Activated CD8-positive, alpha-beta T cell treated with anti-CD3 and anti-CD28 coated beads for 36 hours (primary cell): ENCODE measurements around the gene PXYLP1. TPM values are rescaled to one million over a fixed set of nuclear protein-coding genes. Genes with fewer than 3 reads are reported as not detected.
A peak's percentile ranks its signal among the peaks of the same experiment; 100 is the strongest.

Experiments used
- ATAC-seq: fragments of 200-7000 bp; cut with Tn5 transposase; one replicate; pipeline ENCODE4 v1.10.0; 2021; ENCODE audit warnings: mild to moderate bottlenecking, moderate library complexity
- CTCF ChIA-PET: fragments of 350-600 bp; sonication (Branson Sonifier 250); formaldehyde crosslinking; loops from one replicate; lab custom pipeline; 2021; ENCODE audit warnings: antibody characterized with exemption; lab: Charles Lee
- POLR2A ChIA-PET: fragments of 350-600 bp; sonication (Branson Sonifier 250); formaldehyde crosslinking; loops from one replicate; lab custom pipeline; 2021; ENCODE audit warnings: antibody characterized with exemption; lab: Charles Lee
- DNase-seq: peaks from one replicate; pipeline ENCODE4 v3.0.0-alpha.2; 2020
- H3K27ac Mint-ChIP-seq: one replicate; pipeline ENCODE4 v1.8.0; 2021; ENCODE audit warnings: mild to moderate bottlenecking, mixed read lengths
- H3K27me3 Mint-ChIP-seq: one replicate; pipeline ENCODE4 v1.8.0; 2021; ENCODE audit warnings: mixed read lengths
- H3K36me3 Mint-ChIP-seq: one replicate; pipeline ENCODE4 v1.8.0; 2021; ENCODE audit warnings: low read depth, mixed read lengths
- H3K4me1 Mint-ChIP-seq: one replicate; pipeline ENCODE4 v1.8.0; 2021; ENCODE audit warnings: low read depth, mixed read lengths
- H3K4me3 Mint-ChIP-seq: one replicate; pipeline ENCODE4 v1.8.0; 2021; ENCODE audit warnings: mild to moderate bottlenecking, moderate library complexity, mixed read lengths
- H3K9me3 Mint-ChIP-seq: one replicate; pipeline ENCODE4 v1.8.0; 2021; ENCODE audit warnings: mixed read lengths
- CTCF ChIP-seq: fragments of 200-600 bp; IDR thresholded peaks from one replicate; pipeline ENCODE4 v1.8.0; 2022; ENCODE audit warnings: antibody characterized with exemption, mild to moderate bottlenecking
- intact Hi-C: fragments of 100-400 bp; cut with micrococcal nuclease; formaldehyde crosslinking; loops from one replicate; pipeline ENCODE4 v1.10.0; 2022
- total RNA-seq, 2 experiments: library from RNA; stranded (reverse); gene quantifications; one replicate each; pipeline ENCODE4 v1.2.3, GENCODE V29; 2021

The PXYLP1 gene
- total RNA-seq, 2 experiments from 2014 or later = 14.9 to 17.2 TPM

GRCh38 chr3:141303481-141304223 is 72.0 kb downstream of the PXYLP1 start:
- intact Hi-C loops = loop anchor here (10.0 kb wide), 1 partner anchor 261 kb away; no protein-coding TSS in a partner anchor
- peak; percentile 35 for ATAC-seq
- Mint-ChIP-seq H3K27ac (no peak overlapping the region), H3K4me1 (peaks cover 47% of the 10 kb centered on the region), H3K36me3 (peaks cover under 1% of the 10 kb centered on the region), H3K4me3 (no peak overlapping the region), H3K27me3 (no peaks in the 10 kb centered on the region), H3K9me3 (no peaks in the 10 kb centered on the region)
- CTCF ChIA-PET = interaction anchor here (0.6 to 19.4 kb wide), 28 partner anchors 9 to 326 kb away, joined by 3 to 418 read pairs (median 4); partner anchors contain the start of gene PXYLP1
- peak; percentile 91 for TF ChIP-seq CTCF
- peak; percentile 74 for DNase-seq
- POLR2A ChIA-PET = interaction anchor here (0.6 to 1.5 kb wide), 4 partner anchors 8 to 140 kb away, joined by 3 to 4 read pairs (median 3); no protein-coding TSS in a partner anchor

GRCh38 chr3:141305436-141305835 is 73.8 kb downstream of the PXYLP1 start:
- no peaks in the 10 kb centered on the region for H3K9me3 Mint-ChIP-seq
- H3K4me3 Mint-ChIP-seq = no peak overlapping the region
- ATAC-seq (peak; percentile 35), DNase-seq (peak; percentile 37)
- H3K27ac Mint-ChIP-seq = peak overlapping the region; percentile 13
- intact Hi-C loops = loop anchor here (10.0 kb wide), 1 partner anchor 259 kb away; no protein-coding TSS in a partner anchor
- no peaks in the 10 kb centered on the region for H3K27me3 Mint-ChIP-seq
- ChIA-PET POLR2A (interaction anchor here (1.4 to 1.5 kb wide), 2 partner anchors 68 to 70 kb away, joined by 3 to 4 read pairs; no protein-coding TSS in a partner anchor), CTCF (interaction anchor here (0.7 to 19.4 kb wide), 14 partner anchors 8 to 265 kb away, joined by 3 to 418 read pairs (median 8); partner anchors contain the start of gene PXYLP1)
- TF ChIP-seq CTCF = no peak
- H3K4me1 Mint-ChIP-seq = peaks cover 50% of the 10 kb centered on the region
- H3K36me3 Mint-ChIP-seq = peaks cover 4% of the 10 kb centered on the region

GRCh38 chr3:141306276-141306675 is 74.7 kb downstream of the PXYLP1 start:
- peak overlapping the region; percentile 82 for H3K27ac Mint-ChIP-seq
- no peak for ATAC-seq
- intact Hi-C loops = loop anchor here (10.0 kb wide), 1 partner anchor 259 kb away; no protein-coding TSS in a partner anchor
- H3K27me3 Mint-ChIP-seq = no peaks in the 10 kb centered on the region
- DNase-seq = no peak
- TF ChIP-seq CTCF = no peak
- no peak overlapping the region for H3K4me3 Mint-ChIP-seq
- no peaks in the 10 kb centered on the region for H3K9me3 Mint-ChIP-seq
- peaks cover 8% of the 10 kb centered on the region for H3K36me3 Mint-ChIP-seq
- peaks cover 52% of the 10 kb centered on the region for H3K4me1 Mint-ChIP-seq
- POLR2A ChIA-PET = interaction anchor here (0.7 to 2.2 kb wide), 2 partner anchors 17 to 149 kb away, joined by 3 to 7 read pairs; no protein-coding TSS in a partner anchor
- CTCF ChIA-PET = interaction anchor here (1.1 to 19.4 kb wide), 12 partner anchors 9 to 253 kb away, joined by 3 to 418 read pairs (median 8); partner anchors contain the start of genes PXYLP1 and ZBTB38

- ChIA-PET CTCF (interaction anchor here (0.7 to 19.4 kb wide), 17 partner anchors 9 to 338 kb away, joined by 3 to 418 read pairs (median 4); partner anchors contain the start of genes PXYLP1 and ZBTB38), POLR2A (interaction anchor here (0.7 to 2.2 kb wide), 6 partner anchors 16 to 148 kb away, joined by 3 to 7 read pairs (median 3); no protein-coding TSS in a partner anchor)
- Mint-ChIP-seq H3K27me3 (no peaks in the 10 kb centered on the region), H3K27ac (peak overlapping the region; percentile 82), H3K9me3 (no peaks in the 10 kb centered on the region), H3K4me3 (peak overlapping the region; percentile 37), H3K36me3 (peaks cover 8% of the 10 kb centered on the region), H3K4me1 (peaks cover 52% of the 10 kb centered on the region)
- intact Hi-C loops = loop anchor here (10.0 kb wide), 1 partner anchor 258 kb away; no protein-coding TSS in a partner anchor
- DNase-seq (peak; percentile 36), ATAC-seq (peak; percentile 12)
- no peak for TF ChIP-seq CTCF
Observed at GRCh38 chr3:141306922-141307321, 75.3 kb downstream of the PXYLP1 start.
